Right lobe of liver (tissue), 6 donors: ENCODE measurements around the gene TMUB1. TPM values are rescaled to one million over a fixed set of nuclear protein-coding genes. Genes with fewer than 3 reads are reported as not detected.

ENCODE experiments used
- ATAC-seq, 4 donors: fragments of 200-7000 bp; cut with Tn5 transposase; one replicate each; pipeline ENCODE4 v1.9.1; 2020; ENCODE audit warnings: mild to moderate bottlenecking in 4 of 4, moderate library complexity in 4 of 4
- DNase-seq, 3 donors: peaks; one replicate each; pipeline ENCODE4 v3.0.0-alpha.2; 2020
- H3K27ac ChIP-seq, 3 donors: fragments of 200-600 bp; one replicate each; pipeline ENCODE4 v1.8.0; 2022
- H3K27me3 ChIP-seq, 2 donors: fragments of 200-600 bp; one replicate each; pipeline ENCODE4 v1.8.0; 2022
- H3K36me3 ChIP-seq, 4 donors: fragments of 200-600 bp; sonication (generic) in 1 of 4; one replicate each; pipeline versions ENCODE4 v1.5.1 to v1.8.0; 2017 to 2022; ENCODE audit warnings: control low read depth in 1 of 4
- H3K4me1 ChIP-seq, 4 donors: fragments of 200-600 bp; sonication (generic) in 1 of 4; one replicate each; pipeline versions ENCODE4 v1.5.1 to v1.8.0; 2017 to 2022; ENCODE audit warnings: control low read depth in 1 of 4
- H3K4me3 ChIP-seq, 3 donors: fragments of 200-600 bp; one replicate each; pipeline ENCODE4 v1.8.0; 2022
- H3K9me3 ChIP-seq, 4 donors: fragments of 200-600 bp; sonication (generic) in 1 of 4; one replicate each; pipeline versions ENCODE4 v1.5.1 to v1.8.0; 2017 to 2022; ENCODE audit warnings: control low read depth in 1 of 4
- POLR2A ChIP-seq: fragments of 450-650 bp; IDR thresholded peaks from one replicate; pipeline ENCODE4 v1.6.1; 2017; ENCODE audit warnings: antibody characterized with exemption, mild to moderate bottlenecking
- whole genome bisulfite sequencing: methylation state at CpG from one replicate; pipeline ENCODE4 v1.1.6; 2018; ENCODE audit warnings: low coverage, low lambda C conversion rate; ENCODE audit not compliant: insufficient coverage; ENCODE audit errors: missing lambda C conversion rate; 5-methylcytosine and 5-hydroxymethylcytosine counted together
- intact Hi-C, 2 donors: fragments of 100-400 bp; cut with DNase I; formaldehyde crosslinking; loops; one replicate each; pipeline versions ENCODE4 v1.11.2 to v1.14.1; 2022
- total RNA-seq, 6 experiments: library from RNA; depleted of rRNA in 2 of 6; stranded (reverse); fragments of >200 nt in 2 of 6; fragmentation: NEBNext Ultra II Directional in 3 of 6; extraction: Animal tissue kit (Norgen Biotek cat#: 25700) in 3 of 6; gene quantifications; one replicate each; pipeline versions ENCODE4 v1.1.0 to v1.2.4, GENCODE V29; 2016 to 2023
- TF ChIP-seq, protein P1 (sequence below), 4 donors: fragments of 200-600 bp in 3 of 4; fragments of 450-650 bp in 1 of 4; IDR thresholded peaks; one replicate each; pipeline versions ENCODE4 v1.5.1 to v1.8.0; 2016 to 2022; ENCODE audit warnings: antibody characterized with exemption in 4 of 4, mild to moderate bottlenecking in 2 of 4
- donor health status: DM: no; HTN: yes; CAD: no.
- donor health status: DM: no; HTN: no; CAD: no.
- donor health status: DM: no; HTN: no; CAD: no.
- donor health status: DM: no; HTN: yes; CAD: no.
- donor health status: DM: no; HTN: yes; CAD: no.

The TMUB1 gene
- total RNA-seq, 6 experiments from 2014 or later = 27.7 to 63.1 (median 41.8) TPM

DNA sequence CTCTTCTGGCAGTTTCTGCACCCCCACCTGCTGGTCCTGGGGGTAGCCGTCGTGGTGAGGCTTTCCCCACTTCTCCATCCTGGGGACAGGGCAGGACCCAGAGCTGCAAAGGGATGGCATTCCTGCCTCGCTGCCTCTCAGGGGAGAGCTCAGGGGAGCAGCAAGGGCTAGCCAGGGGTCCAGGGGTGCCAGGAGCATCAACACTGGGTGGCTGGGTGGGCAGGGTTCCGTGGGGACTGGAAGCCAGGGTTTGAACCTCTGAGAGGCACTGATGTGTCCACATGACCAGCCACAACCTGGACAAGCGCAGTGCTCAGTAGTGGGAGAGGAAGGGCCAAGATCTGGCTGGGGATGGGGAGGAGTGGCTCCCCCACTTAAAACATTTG, 49.4 kb downstream of the TMUB1 start:
- DNase-seq = no peak
- Histone ChIP-seq H3K4me3 (no peak overlapping the region), H3K36me3 (peaks cover 0 to 7% (median 3%) of the 10 kb centered on the region in 4 donors), H3K27me3 (no peaks in the 10 kb centered on the region), H3K9me3 (no peaks in the 10 kb centered on the region), H3K27ac (no peak overlapping the region), H3K4me1 (peaks cover 0 to 2% (median 0%) of the 10 kb centered on the region in 4 donors)
- whole genome bisulfite sequencing = 100% methylated on average over 1 of the region's 5 CpGs
- intact Hi-C loops = loop anchor here in 1 of 2 donors (5.0 kb wide), 1 partner anchor 78 kb away; no protein-coding TSS in a partner anchor
- TF ChIP-seq, protein P1, sequence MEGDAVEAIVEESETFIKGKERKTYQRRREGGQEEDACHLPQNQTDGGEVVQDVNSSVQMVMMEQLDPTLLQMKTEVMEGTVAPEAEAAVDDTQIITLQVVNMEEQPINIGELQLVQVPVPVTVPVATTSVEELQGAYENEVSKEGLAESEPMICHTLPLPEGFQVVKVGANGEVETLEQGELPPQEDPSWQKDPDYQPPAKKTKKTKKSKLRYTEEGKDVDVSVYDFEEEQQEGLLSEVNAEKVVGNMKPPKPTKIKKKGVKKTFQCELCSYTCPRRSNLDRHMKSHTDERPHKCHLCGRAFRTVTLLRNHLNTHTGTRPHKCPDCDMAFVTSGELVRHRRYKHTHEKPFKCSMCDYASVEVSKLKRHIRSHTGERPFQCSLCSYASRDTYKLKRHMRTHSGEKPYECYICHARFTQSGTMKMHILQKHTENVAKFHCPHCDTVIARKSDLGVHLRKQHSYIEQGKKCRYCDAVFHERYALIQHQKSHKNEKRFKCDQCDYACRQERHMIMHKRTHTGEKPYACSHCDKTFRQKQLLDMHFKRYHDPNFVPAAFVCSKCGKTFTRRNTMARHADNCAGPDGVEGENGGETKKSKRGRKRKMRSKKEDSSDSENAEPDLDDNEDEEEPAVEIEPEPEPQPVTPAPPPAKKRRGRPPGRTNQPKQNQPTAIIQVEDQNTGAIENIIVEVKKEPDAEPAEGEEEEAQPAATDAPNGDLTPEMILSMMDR (IDR thresholded peaks at IDR 0.05) = no peak
- TF ChIP-seq POLR2A = no peak
- ATAC-seq = no peak

DNA sequence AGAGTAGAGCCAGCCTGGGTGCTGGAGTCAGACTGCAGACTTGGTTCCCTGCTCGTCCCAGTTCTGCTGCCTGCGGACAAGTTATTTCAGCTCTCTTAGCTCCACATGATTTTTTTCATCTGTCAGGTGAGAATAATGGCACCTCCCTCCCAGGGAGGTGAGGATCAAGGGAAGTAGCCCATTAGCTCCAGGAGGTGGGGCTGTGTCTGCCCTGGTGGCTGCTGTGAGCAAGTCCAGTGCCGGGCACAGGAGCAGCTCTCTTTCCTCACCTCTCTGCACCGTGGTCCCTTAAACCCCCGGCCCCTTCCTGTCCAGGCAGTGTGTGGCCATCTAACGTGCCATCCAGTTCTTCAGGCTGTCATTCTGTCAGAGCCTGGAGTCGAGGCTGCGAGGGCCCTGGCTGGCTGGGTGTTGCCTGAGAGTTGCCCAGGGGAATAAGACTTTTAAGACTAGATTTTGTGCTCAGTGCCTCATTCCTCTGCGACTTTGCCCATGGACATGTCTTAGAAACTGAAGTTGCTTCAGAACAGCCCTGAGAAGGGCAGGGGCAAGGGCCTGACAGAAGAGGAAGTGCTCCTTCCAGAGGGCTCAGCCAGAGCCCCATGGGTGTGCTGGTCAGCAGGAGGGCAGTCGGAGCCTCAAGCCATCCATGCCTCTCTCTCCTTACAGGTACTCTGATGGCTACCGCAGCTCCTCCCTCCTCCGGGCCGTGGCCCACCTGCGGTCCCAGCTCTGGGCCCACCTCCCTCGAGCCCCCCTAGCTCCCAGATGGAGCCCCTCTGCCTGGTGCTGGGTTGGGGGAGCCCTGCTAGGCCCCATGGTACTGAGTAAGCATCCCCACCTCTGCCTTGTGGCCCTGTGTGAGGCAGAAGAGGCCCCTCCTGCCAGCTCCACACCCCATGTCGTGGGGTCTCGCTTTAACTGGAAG, 50.1 kb downstream of the TMUB1 start:
- Histone ChIP-seq H3K4me1 (no peaks in the 10 kb centered on the region), H3K27ac (no peak overlapping the region), H3K4me3 (no peak overlapping the region), H3K36me3 (peaks cover 0 to 7% (median 3%) of the 10 kb centered on the region in 4 donors), H3K27me3 (no peaks in the 10 kb centered on the region), H3K9me3 (no peaks in the 10 kb centered on the region)
- WGBS = 89% methylated on average over 3 of the region's 17 CpGs
- ATAC-seq (no peak), DNase-seq (no peak)
- intact Hi-C loops = loop anchor here in 1 of 2 donors (5.0 kb wide), 1 partner anchor 79 kb away; no protein-coding TSS in a partner anchor
- no peak for TF ChIP-seq POLR2A
- TF ChIP-seq, protein P1 (IDR thresholded peaks at IDR 0.05) = no peak

Other genes with a start within 250 kb of the TMUB1 start
- 10 to 100 TPM in 1 of 6 experiments, 1 to 10 TPM in 2, not detected in 3; 2.2 to 17.5 (median 9.4) TPM for gene AOC1, start 231.0 kb downstream of the TMUB1 start, total RNA-seq
- gene KCNH2, start 105.2 kb downstream of the TMUB1 start, total RNA-seq = under 1 TPM in 5 of 6 experiments, not detected in 1; 0.11 to 0.69 (median 0.18) TPM
- gene NOS3, start 92.5 kb downstream of the TMUB1 start, total RNA-seq = 1 to 10 TPM; 2.4 to 9.2 (median 5.0) TPM
- gene ATG9B, start 59.0 kb downstream of the TMUB1 start, total RNA-seq = under 1 TPM in 1 of 6 experiments, not detected in 5; 0.40 TPM
- 10 to 100 TPM; 22.3 to 33.8 (median 26.8) TPM for gene ABCB8, start 55.0 kb downstream of the TMUB1 start, total RNA-seq
- 1 to 10 TPM in 5 of 6 experiments, under 1 TPM in 1; 0.53 to 1.2 (median 1.2) TPM for gene ASIC3, start 35.0 kb downstream of the TMUB1 start, total RNA-seq
- gene CDK5, start 25.6 kb downstream of the TMUB1 start, total RNA-seq = 1 to 10 TPM; 5.0 to 9.6 (median 6.1) TPM
- gene SLC4A2, start 23.9 kb downstream of the TMUB1 start, total RNA-seq = 100 to 1,000 TPM in 4 of 6 experiments, 10 to 100 TPM in 2; 74.0 to 140 (median 106) TPM
- 10 to 100 TPM; 33.4 to 48.8 (median 43.9) TPM for gene FASTK, start 2.7 kb downstream of the TMUB1 start, total RNA-seq
- 10 to 100 TPM; 36.3 to 44.3 (median 39.5) TPM for gene AGAP3, start 3.0 kb upstream of the TMUB1 start, total RNA-seq
- not detected for gene GBX1, start 84.2 kb upstream of the TMUB1 start, total RNA-seq
- not detected for gene ASB10, start 103.8 kb upstream of the TMUB1 start, total RNA-seq
- not detected for gene H2BK1, start 127.0 kb upstream of the TMUB1 start, total RNA-seq
- gene ABCF2, start 143.7 kb upstream of the TMUB1 start, total RNA-seq = 10 to 100 TPM in 4 of 6 experiments, 1 to 10 TPM in 2; 7.3 to 22.3 (median 11.4) TPM
- 10 to 100 TPM; 11.9 to 20.7 (median 17.7) TPM for gene CHPF2, start 149.0 kb upstream of the TMUB1 start, total RNA-seq
- gene SMARCD3, start 165.2 kb upstream of the TMUB1 start, total RNA-seq = 1 to 10 TPM; 2.4 to 7.3 (median 2.7) TPM